ENCODE measurements around the gene LRMDA.

Gene LRMDA

GRCh38 chr10:76317078-76317477 is 885.7 kb downstream of the LRMDA start:
- TF ChIP-seq, protein P1, sequence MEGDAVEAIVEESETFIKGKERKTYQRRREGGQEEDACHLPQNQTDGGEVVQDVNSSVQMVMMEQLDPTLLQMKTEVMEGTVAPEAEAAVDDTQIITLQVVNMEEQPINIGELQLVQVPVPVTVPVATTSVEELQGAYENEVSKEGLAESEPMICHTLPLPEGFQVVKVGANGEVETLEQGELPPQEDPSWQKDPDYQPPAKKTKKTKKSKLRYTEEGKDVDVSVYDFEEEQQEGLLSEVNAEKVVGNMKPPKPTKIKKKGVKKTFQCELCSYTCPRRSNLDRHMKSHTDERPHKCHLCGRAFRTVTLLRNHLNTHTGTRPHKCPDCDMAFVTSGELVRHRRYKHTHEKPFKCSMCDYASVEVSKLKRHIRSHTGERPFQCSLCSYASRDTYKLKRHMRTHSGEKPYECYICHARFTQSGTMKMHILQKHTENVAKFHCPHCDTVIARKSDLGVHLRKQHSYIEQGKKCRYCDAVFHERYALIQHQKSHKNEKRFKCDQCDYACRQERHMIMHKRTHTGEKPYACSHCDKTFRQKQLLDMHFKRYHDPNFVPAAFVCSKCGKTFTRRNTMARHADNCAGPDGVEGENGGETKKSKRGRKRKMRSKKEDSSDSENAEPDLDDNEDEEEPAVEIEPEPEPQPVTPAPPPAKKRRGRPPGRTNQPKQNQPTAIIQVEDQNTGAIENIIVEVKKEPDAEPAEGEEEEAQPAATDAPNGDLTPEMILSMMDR (IDR thresholded peaks at IDR 0.05; ENCODE audit: low read depth, low read length), result no peak
- no peak for DNase-seq (ENCODE audit: extremely low read depth, low read depth)

- DNase-seq (ENCODE audit: extremely low read depth, low read depth), result no peak
- TF ChIP-seq, protein P1 (IDR thresholded peaks at IDR 0.05; ENCODE audit: low read depth, low read length), result no peak
These were observed 886.8 kb downstream of the LRMDA start for GRCh38 chr10:76318211-76318610.

DNA sequence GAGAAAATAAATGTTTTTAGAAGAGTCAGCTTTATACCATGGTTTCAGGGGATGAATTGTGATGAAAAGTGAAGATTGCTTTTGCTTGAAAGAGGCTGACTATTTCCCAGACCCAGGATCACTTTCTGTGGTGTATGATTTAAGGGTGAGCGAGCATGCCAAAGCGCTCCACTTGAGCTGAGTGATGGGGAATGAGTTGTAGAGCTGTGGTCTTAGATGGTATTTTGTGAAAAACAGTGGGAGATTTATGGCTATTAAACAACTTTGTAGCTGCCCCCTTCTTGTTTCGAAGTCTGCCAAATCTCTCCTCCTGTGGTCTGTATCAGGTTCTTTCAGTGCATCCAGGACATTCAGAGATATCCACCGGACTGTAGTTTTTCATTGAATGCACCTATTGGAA is 888.2 kb downstream of the LRMDA start:
- TF ChIP-seq, protein P1 (IDR thresholded peaks at IDR 0.05; ENCODE audit: low read depth, low read length), result no peak
- no peak for DNase-seq (ENCODE audit: extremely low read depth, low read depth)

DNA sequence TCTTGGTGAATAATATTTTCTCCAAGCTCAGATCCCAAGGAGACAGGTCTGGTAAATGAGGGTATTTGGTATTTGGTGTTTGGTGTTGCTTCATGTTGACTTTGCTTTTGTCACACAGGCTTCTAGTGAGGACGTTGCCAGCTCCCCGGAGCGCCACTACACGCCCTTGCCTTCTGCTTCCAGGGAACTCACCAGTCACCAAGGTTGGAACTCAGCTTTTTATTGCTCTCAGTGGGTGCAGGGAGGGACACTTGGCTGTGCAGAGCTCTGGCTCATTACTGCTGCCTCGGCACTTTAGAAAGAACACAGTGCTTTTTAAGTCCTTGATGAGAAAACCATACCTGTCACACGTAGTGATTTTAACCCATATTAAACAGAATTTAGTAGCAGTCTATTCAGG is 892.9 kb downstream of the LRMDA start:
- TF ChIP-seq, protein P1 (IDR thresholded peaks at IDR 0.05; ENCODE audit: low read depth, low read length), result no peak
- DNase-seq (ENCODE audit: extremely low read depth, low read depth), result no peak

DNA sequence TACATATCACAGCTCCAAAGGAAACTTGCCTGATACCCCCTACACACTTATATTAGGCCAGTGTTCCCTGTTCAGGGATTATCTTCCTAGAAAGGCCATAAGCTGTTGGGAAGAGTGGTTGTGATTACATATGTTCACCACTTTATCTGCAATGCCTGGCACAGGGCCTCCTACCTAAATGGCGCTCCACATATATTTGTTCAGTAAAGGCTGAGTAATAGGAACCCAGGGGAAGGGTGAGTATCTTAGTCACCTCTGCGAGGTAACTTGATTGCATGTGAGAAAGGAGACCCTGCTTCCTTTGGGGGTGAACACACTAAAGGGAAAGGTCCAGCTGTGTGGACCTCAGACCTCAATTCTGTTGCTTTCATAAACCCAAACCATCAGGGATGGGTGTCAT is 896.0 kb downstream of the LRMDA start:
- no peak for DNase-seq (ENCODE audit: extremely low read depth, low read depth)
- TF ChIP-seq, protein P1 (IDR thresholded peaks at IDR 0.05; ENCODE audit: low read depth, low read length), result no peak

GRCh38 chr10:76328348-76328747 is 896.9 kb downstream of the LRMDA start:
- TF ChIP-seq, protein P1 (IDR thresholded peaks at IDR 0.05; ENCODE audit: low read depth, low read length), result no peak
- DNase-seq (ENCODE audit: extremely low read depth, low read depth), result no peak

GRCh38 chr10:76329891-76330575 is 898.6 kb downstream of the LRMDA start:
- DNase-seq (ENCODE audit: extremely low read depth, low read depth), result no peak
- TF ChIP-seq, protein P1 (IDR thresholded peaks at IDR 0.05; ENCODE audit: low read depth, low read length), result no peak

Data from AG09319 (cell line).